Adipocyte (in vitro differentiated cells): ENCODE measurements around the gene TBL1X.
A peak's percentile ranks its signal among the peaks of the same experiment; 100 is the strongest.

Experiments
- DNase-seq: peaks from one replicate; pipeline ENCODE4 v3.0.0-alpha.2; 2015; ENCODE audit warnings: low read depth
- H3K27me3 ChIP-seq: replicated peaks from 2 replicates; pipeline ENCODE4 v1.7.0; 2013; ENCODE audit warnings: mild to moderate bottlenecking, low read length, moderate library complexity; ENCODE audit not compliant: control insufficient read depth, insufficient read depth
- H3K36me3 ChIP-seq: 2 replicates; pipeline ENCODE4 v1.7.0; 2013; ENCODE audit warnings: low read length, mild to moderate bottlenecking, moderate library complexity; ENCODE audit not compliant: control insufficient read depth, insufficient read depth, severe bottlenecking
- H3K4me1 ChIP-seq: 2 replicates; pipeline ENCODE4 v1.7.0; 2013; ENCODE audit warnings: mild to moderate bottlenecking, low read length, moderate library complexity; ENCODE audit not compliant: control insufficient read depth, insufficient read depth
- H3K4me3 ChIP-seq: 2 replicates; pipeline ENCODE4 v1.7.0; 2013; ENCODE audit warnings: mild to moderate bottlenecking, low read length, moderate library complexity
- H3K9ac ChIP-seq: 2 replicates; pipeline ENCODE4 v1.7.0; 2013; ENCODE audit warnings: mild to moderate bottlenecking, low read length, moderate library complexity
- H3K9me3 ChIP-seq: 2 replicates; pipeline ENCODE4 v1.7.0; 2013; ENCODE audit warnings: mild to moderate bottlenecking, low read length, moderate library complexity; ENCODE audit not compliant: control insufficient read depth

TBL1X gene

GRCh38 chrX:9708086-9708485 lies 243.2 kb downstream of the TBL1X start:
- H3K9ac ChIP-seq = no peak overlapping the region
- H3K36me3 ChIP-seq = peaks cover 6% of the 10 kb centered on the region

DNA sequence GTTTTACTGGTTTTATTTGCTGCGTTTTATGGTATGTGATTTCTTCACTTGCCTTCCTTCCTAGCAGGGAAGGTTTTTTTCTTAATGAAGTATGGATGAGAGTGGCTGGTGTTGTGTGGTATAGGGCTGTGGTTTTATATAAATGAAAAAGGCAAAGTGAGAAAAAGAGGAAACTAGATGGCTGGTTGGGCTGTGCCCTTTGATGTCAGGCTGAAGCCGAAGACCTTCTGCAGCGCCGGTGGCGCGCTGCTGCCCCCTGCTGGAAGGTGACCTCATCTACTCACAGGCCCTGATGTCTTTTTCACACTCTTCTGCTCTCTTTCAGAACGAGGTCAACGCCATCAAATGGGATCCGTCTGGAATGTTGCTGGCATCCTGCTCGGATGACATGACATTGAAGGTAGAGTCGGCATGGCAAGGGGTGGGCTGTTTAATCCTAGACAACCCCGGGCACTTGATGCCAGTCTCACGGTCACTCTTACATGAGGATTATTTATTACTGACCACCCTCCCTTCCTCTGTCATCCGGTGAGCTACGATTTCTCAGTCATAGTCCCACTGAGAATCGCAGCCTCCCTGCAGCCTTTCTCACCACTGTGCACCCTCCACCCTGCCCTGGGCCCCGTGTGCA lies 244.2 kb downstream of the TBL1X start:
- H3K4me1 ChIP-seq = no peaks in the 10 kb centered on the region
- peaks cover 6% of the 10 kb centered on the region for H3K9me3 ChIP-seq
- DNase-seq = peak; percentile 75
- no peaks in the 10 kb centered on the region for H3K27me3 ChIP-seq
- no peak overlapping the region for H3K4me3 ChIP-seq
- H3K36me3 ChIP-seq = peaks cover 6% of the 10 kb centered on the region
- H3K9ac ChIP-seq = no peak overlapping the region

More at GRCh38 chrX:9708086-9708485, 243.2 kb downstream of the TBL1X start:
- no peaks in the 10 kb centered on the region for H3K4me1 ChIP-seq
- H3K9me3 ChIP-seq = peaks cover 6% of the 10 kb centered on the region
- no peaks in the 10 kb centered on the region for H3K27me3 ChIP-seq
- no peak for DNase-seq
- no peak overlapping the region for H3K4me3 ChIP-seq

DNA sequence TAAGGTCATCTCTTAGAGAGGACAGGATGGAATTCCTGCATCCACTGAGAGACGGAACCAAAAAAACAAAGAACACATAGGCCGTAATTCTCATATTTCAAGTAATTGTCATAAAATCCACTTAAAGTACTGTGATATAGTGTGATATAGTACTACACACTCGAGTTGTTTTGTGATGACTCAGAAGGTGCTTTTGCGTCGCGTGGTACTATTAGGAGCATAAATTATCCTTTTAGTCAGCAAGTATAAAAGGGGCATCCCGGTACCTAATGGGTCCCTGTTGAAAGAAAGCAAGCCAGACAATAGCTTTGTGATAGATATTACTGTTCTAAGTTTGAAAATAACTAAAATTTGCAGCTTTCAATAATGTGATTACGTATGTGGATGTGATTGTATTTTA lies 245.5 kb downstream of the TBL1X start:
- Histone ChIP-seq H3K9me3 (peaks cover under 1% of the 10 kb centered on the region), H3K27me3 (no peaks in the 10 kb centered on the region), H3K4me1 (no peaks in the 10 kb centered on the region), H3K9ac (no peak overlapping the region), H3K4me3 (no peak overlapping the region), H3K36me3 (peaks cover 12% of the 10 kb centered on the region)
- no peak for DNase-seq

DNA sequence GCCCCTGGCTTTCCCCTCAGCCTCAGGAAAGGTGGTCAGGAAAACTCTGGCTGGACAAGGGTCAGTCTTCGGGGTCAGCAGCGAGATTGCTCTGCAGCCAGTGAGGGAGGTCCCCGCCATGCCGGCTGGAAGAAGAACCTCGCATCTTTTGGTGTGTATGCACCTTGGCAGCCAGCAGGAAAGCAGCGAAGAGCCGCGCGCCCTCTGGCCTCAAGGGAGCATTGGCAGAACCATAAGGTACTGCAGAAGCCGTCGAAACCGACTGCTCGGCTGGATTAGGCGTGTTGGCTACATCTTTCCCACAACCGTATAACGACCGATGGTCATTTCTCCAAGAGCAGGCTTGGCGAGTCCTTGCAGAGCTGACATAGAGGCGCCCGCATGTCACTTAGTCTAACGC lies 252.5 kb downstream of the TBL1X start:
- Histone ChIP-seq H3K36me3 (peaks cover 16% of the 10 kb centered on the region), H3K9ac (no peak overlapping the region)

GRCh38 chrX:9724711-9725110 lies 259.9 kb downstream of the TBL1X start:
- Histone ChIP-seq H3K4me1 (no peaks in the 10 kb centered on the region), H3K4me3 (no peak overlapping the region), H3K27me3 (no peaks in the 10 kb centered on the region), H3K36me3 (no peaks in the 10 kb centered on the region), H3K9ac (no peak overlapping the region), H3K9me3 (peaks cover 25% of the 10 kb centered on the region)
- DNase-seq = peak; percentile 29

More for the DNA sequence above, 252.5 kb downstream of the TBL1X start:
- Histone ChIP-seq H3K9me3 (peaks cover under 1% of the 10 kb centered on the region), H3K4me3 (no peak overlapping the region), H3K4me1 (no peaks in the 10 kb centered on the region), H3K27me3 (no peaks in the 10 kb centered on the region)
- no peak for DNase-seq

DNA sequence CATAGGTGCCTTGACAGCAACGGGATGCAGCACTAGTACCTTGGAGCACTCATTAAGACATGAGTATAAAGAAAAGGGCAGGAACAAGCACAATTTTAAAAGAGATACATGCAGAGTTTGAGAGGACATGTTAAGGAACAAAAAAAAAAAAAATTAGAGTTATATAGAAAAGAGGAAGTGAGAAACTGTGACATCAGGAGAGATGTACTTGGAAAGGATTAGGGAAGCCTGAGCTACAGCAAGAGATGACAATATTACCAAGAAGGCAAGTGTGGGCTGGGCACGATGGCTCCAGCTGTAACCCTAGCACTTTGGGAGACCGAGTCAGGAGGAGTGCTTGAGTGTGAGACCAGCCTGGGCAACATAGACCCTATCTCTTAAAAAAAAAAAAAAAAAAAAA lies 263.4 kb downstream of the TBL1X start:
- Histone ChIP-seq H3K27me3 (no peaks in the 10 kb centered on the region), H3K4me3 (no peak overlapping the region), H3K9ac (no peak overlapping the region), H3K4me1 (no peaks in the 10 kb centered on the region), H3K9me3 (peaks cover 33% of the 10 kb centered on the region), H3K36me3 (no peaks in the 10 kb centered on the region)
- DNase-seq = no peak

DNA sequence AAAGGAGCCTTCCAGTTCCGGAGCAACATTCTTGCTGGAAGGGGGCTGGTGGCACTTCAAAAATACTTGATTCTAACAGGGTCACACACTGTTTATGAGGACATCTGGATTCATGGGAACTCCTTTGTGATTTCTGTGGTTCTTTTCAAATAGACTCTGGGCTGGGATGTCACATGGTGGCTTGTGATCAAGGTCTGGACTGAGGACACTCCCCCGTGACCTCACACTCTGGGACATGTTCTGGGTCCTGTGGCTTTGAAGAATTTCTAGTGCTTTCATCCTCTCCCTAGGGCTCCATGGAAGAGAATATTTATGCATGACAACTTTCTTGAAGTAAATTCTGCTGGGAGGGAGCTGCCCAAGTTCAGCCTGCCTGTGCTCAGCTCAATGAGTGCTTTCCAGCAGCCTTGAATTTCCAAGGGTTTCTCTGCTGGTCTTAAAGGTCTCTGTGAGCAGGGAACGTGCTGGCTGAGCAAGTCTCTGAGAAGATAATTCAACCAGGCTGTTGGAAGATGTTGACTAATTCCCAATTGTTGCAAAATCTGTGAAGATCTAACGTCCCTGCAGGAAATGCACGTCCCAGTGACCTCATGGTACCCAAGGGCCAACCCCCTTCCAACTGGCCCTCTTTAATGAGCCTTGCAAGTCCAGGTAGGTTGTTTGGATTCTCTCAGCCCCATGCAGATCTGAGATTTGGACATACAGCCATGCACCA lies 264.5 kb downstream of the TBL1X start:
- H3K4me3 ChIP-seq = no peak overlapping the region

GRCh38 chrX:9730078-9730477 lies 265.2 kb downstream of the TBL1X start:
- Histone ChIP-seq H3K9ac (no peak overlapping the region), H3K4me3 (no peak overlapping the region), H3K4me1 (no peaks in the 10 kb centered on the region), H3K36me3 (no peaks in the 10 kb centered on the region), H3K27me3 (no peaks in the 10 kb centered on the region), H3K9me3 (peaks cover 31% of the 10 kb centered on the region)
- no peak for DNase-seq

More for the DNA sequence above, 264.5 kb downstream of the TBL1X start:
- Histone ChIP-seq H3K9me3 (peaks cover 31% of the 10 kb centered on the region), H3K27me3 (no peaks in the 10 kb centered on the region), H3K4me1 (no peaks in the 10 kb centered on the region), H3K36me3 (no peaks in the 10 kb centered on the region), H3K9ac (no peak overlapping the region)
- DNase-seq = peak; percentile 12

- Histone ChIP-seq H3K4me1 (no peaks in the 10 kb centered on the region), H3K9me3 (peaks cover 31% of the 10 kb centered on the region), H3K4me3 (no peak overlapping the region), H3K36me3 (no peaks in the 10 kb centered on the region), H3K9ac (no peak overlapping the region), H3K27me3 (no peaks in the 10 kb centered on the region)
- DNase-seq = no peak
Measured at GRCh38 chrX:9730752-9731151, 265.9 kb downstream of the TBL1X start.

DNA sequence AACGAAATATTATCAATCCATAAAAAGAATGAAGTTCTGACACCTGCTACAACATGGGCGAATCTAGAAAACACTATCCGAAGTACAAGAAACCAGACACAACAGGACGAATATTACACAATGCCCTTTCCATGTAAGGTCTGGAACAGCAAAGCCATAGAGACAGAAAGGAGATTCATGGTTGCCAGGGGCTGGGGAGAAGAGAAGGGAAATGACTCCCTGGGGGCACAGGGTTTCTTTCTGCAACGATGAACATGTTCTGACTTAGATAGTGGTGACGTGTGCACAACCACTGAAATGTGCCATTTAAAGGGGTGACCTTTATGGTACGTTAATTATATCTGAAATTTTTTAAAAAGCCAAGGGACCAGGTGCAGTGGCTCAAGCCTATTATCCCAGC lies 272.5 kb downstream of the TBL1X start:
- DNase-seq = no peak
- no peak overlapping the region for H3K9ac ChIP-seq
- H3K9me3 ChIP-seq = peaks cover 7% of the 10 kb centered on the region
- H3K4me3 ChIP-seq = no peak overlapping the region
- no peaks in the 10 kb centered on the region for H3K27me3 ChIP-seq
- no peaks in the 10 kb centered on the region for H3K36me3 ChIP-seq
- H3K4me1 ChIP-seq = no peaks in the 10 kb centered on the region

DNA sequence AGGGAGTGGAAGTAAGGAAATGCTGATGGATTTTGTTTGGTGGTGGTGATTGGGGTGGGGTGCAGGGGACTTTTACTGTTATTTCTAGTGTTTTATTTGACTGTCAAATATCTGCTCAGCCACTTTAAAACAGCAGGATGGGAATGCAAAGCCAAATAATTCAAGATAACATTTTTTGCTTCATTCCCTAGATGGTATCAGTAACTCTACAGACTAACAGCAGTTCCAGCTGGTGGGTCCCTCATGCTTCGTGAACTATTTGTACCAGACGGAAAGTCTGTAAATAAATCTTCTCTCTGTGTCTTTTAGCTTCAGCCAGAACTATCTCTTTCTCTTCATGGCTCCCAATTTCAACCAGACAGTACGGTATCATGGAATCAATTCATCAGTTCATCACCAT lies 273.3 kb downstream of the TBL1X start:
- Histone ChIP-seq H3K9me3 (peaks cover 1% of the 10 kb centered on the region), H3K27me3 (no peaks in the 10 kb centered on the region), H3K4me1 (no peaks in the 10 kb centered on the region), H3K9ac (no peak overlapping the region), H3K36me3 (no peaks in the 10 kb centered on the region), H3K4me3 (no peak overlapping the region)
- no peak for DNase-seq
